Heart left ventricle (tissue), 13 donors: ENCODE measurements around the gene MYMX.

Source experiments
- POLR2A ChIP-seq, 2 donors: fragments of 450-650 bp; IDR thresholded peaks; one replicate each; pipeline ENCODE4 v1.6.1; 2017; ENCODE audit warnings: antibody characterized with exemption in 2 of 2, mild to moderate bottlenecking in 2 of 2, moderate library complexity in 2 of 2
- TF ChIP-seq, protein P1 (sequence below), 12 donors: fragments of 200-600 bp; sonication (generic) in 4 of 12; IDR thresholded peaks; one replicate each; pipeline versions ENCODE4 v1.5.0 to v1.8.0; 2018 to 2022; ENCODE audit warnings: antibody characterized with exemption in 12 of 12, mild to moderate bottlenecking in 5 of 12
- donor health status: ischemic (EF 13 %, LVEDD 7.1; RV severe dilation, severe dysfunction).
- donor health status: DM: no; HTN: yes; CAD: no.
- donor health status: DM: no; HTN: no; CAD: no.
- donor health status: ischemic (EF 25% LVEDD 6.9; RV normal size, moderate dysfunction).
- donor health status: ischemic (EF 25% LVEDD 5.7; RV mildly dilated, moderate dysfunction).
- donor health status: ischemic (EF 35%, LVEDD 5.7; RV mildly dilated, moderate dysfunction).
- donor health status: nonischemic (EF 11% LVEDD 7.7; RV severe dilation, severe dysfunction).
- donor health status: DM: yes; HTN: yes; CAD: no.
- donor health status: PGD.
- donor health status: ischemic (EF 29% LVEDD 5.4; RV normal size, mild dysfunction).
- donor health status: nonischemic (EF 23%, LVEDD 6.1; RV moderate dilation, normal function).

DNA sequence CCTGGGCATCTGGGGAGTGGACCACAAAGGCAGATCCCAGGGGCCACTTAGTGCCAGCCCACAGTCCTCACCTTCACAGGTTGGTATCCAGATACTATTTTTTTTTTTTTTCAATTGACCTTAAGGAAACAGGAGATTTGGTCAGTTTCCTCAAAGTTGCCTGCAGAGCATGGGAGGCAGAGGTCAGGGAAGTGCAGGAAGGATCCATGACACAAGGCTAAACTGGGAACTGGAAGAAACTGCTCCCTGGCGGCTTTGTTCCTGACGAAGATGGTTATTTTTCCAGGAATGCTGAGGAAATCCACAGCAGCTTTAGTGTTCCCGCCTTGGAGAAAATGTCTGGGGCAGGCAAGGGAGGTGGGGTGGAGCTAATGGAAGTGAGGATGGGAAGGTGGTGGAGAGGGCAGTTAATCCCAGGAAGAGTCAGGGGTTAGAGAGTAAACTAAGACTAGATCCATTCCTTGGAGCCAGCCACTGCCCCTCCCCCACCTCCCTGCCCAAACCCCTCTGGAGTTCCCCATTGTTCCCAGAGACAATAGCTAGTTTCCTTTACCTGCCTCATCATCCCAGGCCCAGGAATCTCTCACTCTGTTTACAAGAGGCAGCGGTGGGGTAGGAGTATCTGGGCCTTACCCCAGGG is 14.3 kb upstream of the MYMX start:
- TF ChIP-seq, protein P1, sequence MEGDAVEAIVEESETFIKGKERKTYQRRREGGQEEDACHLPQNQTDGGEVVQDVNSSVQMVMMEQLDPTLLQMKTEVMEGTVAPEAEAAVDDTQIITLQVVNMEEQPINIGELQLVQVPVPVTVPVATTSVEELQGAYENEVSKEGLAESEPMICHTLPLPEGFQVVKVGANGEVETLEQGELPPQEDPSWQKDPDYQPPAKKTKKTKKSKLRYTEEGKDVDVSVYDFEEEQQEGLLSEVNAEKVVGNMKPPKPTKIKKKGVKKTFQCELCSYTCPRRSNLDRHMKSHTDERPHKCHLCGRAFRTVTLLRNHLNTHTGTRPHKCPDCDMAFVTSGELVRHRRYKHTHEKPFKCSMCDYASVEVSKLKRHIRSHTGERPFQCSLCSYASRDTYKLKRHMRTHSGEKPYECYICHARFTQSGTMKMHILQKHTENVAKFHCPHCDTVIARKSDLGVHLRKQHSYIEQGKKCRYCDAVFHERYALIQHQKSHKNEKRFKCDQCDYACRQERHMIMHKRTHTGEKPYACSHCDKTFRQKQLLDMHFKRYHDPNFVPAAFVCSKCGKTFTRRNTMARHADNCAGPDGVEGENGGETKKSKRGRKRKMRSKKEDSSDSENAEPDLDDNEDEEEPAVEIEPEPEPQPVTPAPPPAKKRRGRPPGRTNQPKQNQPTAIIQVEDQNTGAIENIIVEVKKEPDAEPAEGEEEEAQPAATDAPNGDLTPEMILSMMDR (IDR thresholded peaks at IDR 0.05) = no peak
- no peak for TF ChIP-seq POLR2A (IDR thresholded peaks at IDR 0.05)
